C4-2B (cell line): ENCODE results near the gene ARHGEF5.
"Not testable (repeated sequence)": the region's sequence is repeated elsewhere in the genome, so short reads cannot be mapped to it uniquely, and the experiment has no call there.

ENCODE experiments used
- CTCF ChIP-seq: fragments of 450-650 bp; conservative IDR thresholded peaks from 2 replicates; pipeline ENCODE4 v1.5.1; 2017; ENCODE audit warnings: mild to moderate bottlenecking
- ZFX ChIP-seq: fragments of 450-650 bp; IDR thresholded peaks from 2 replicates; pipeline ENCODE4 v1.6.1; 2017

DNA sequence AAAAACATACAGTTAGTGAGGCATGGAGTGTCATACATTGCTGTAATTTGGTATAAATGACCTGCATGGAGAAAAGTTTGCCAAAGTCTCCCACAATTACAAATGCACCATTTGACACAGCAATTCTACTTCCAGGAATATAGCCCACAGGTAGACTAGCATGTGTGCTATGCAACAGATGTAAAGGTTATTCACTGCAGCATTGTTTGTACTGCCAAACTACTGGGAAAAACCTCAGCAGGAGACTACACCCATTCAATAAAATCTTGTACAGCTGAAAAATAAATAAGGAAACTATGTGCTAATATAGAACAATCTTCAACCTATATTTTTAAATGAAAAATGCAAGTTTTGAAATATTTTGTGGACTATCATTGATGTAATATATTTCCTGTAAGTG lies 25.2 kb upstream of the ARHGEF5 start:
- TF ChIP-seq CTCF, ZFX: not testable (repeated sequence)
